HG03520 (cell line): ENCODE results near the gene WNT7B.

Experiments
- ATAC-seq: cut with Tn5 transposase; IDR thresholded peaks from one replicate; pipeline ENCODE4 v1.9.1; 2021; ENCODE audit warnings: mild to moderate bottlenecking, moderate library complexity; ENCODE audit not compliant: unreplicated experiment

The WNT7B gene

DNA sequence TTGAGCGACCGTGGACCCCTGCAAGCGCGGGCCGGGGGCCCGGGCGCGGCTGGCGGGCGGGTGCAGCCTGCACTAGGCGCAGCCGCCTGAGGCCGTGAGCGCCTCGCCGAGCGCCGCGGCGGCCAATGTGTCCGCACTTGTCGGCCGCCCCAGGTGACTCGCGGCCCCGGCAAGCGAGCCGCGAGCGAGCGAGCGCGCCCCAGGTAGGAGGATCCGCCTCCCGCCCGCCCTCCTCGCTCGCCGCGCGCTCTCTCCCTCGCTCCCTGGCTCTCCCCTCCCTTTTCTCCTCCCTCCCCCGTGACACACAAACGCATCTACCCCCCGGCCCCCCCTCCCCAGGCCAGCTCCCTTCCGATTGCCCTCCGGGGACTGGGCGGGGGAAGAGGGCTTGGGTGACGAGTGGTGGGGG is at the start of gene WNT7B:
WNT7B (minus strand) TSS at position 160 of the 409 bp plus-strand sequence. CDS start 408 bp downstream, outside the sequence.
- no peak for ATAC-seq

- ATAC-seq, result no peak
These were observed 49.3 kb upstream of the WNT7B start for GRCh38 chr22:46025973-46026898.

- ATAC-seq, result no peak
These were observed 48.4 kb upstream of the WNT7B start for GRCh38 chr22:46025225-46025972.

GRCh38 chr22:46024136-46024840 is 47.3 kb upstream of the WNT7B start:
- ATAC-seq, result no peak

GRCh38 chr22:46023558-46023981 is 46.6 kb upstream of the WNT7B start:
- ATAC-seq, result no peak

DNA sequence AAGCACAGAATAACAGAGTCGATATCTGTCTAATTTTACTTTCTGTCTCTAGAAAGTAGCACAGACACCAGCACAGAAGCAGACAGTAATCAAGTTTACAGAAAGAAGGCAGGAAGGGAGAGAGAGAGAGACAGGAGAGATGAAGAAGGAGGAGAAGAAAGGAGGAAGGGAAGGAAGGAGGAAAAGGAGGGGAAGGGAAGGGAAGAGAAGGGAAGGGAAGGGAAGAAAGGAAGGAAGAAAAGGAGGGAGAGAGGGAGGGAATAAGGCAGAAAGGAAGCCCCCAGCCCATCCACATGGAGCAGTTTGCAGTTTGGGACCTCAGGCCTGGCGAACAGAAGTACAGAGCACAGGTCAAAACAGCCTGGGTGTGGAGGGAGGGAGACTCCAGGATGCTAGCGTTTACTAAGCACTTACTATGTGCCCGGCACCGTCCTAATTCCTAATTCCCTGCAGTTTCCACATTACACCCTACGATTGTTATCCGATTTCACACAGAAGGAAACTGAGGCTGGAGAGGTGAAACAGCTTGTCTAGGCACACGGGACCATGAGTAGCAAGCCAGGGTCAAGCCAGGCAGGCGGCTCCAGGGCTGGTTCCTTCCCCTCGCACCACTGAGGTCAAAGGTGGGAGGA is 46.0 kb upstream of the WNT7B start:
- no peak for ATAC-seq

- ATAC-seq, result no peak
These were observed 44.6 kb upstream of the WNT7B start for GRCh38 chr22:46021577-46021976.

DNA sequence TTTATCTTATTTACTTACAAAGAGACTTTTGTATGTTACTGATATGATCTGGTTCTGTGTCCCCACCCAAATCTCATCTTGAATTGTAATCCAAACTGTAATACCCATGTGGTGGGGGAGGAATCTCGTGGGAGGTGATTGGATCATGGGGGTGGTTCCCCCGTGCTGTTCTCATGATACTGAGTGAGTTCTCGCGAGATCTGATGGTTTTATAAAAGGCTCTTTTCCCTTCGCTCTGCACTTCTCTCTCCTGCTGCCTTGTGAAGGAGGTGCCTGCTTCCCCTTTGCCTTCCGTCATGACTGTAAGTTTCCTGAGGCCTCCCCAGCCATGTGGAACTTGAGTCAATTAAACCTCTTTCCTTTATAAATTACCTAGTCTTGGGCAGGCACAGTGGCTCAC is 42.4 kb upstream of the WNT7B start:
- no peak for ATAC-seq

- ATAC-seq, result no peak
These were observed 41.9 kb upstream of the WNT7B start for GRCh38 chr22:46018859-46019258.

GRCh38 chr22:46017166-46017565 is 40.2 kb upstream of the WNT7B start:
- no peak for ATAC-seq

DNA sequence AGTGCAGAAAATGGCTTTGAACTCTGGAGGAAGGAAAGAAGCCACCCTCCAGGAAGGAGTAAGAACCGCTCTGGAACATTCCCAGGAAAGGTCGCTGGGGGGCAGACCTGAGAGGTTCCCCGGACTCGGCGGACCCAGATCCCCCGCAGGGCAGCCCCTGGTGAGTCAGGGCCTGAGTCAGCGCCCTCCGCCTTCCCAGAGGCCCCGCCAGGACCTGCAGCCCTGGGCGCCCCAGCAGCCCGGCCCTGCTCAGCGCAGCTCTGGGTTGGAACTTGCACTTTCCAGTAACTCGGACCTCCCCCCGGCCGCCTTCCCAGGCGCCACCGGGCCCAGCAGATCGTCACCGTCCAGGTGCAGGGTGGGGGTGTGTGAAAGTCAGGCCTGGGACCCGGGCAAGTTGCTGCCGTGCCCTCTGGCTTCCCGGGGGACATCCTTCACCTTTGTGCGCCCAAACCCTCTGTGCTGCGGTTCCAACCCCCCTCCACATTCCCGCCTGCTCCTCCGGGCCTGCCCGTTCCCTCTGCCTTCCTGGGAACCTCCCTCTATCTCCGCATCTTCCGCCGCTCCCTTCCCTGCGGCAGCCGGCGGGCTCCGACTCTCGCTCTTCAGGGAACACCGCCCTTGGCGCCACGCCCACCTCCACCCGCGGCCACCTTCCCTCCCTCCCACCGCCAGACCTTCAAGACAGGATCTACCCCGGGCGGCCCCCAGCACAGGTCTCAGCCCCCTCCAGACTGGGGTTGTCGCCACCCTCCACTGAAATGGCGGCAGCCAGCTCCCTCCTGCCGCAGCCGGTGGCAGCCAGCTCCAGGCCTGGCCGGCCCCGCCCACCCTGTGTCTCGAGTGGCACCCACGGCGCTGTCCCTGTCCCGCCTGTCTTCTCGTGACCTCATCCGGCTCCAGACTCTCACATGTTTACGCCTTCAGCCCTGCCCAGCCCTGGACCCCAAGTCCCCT is 36.8 kb upstream of the WNT7B start:
- peak; percentile 70 for ATAC-seq

GRCh38 chr22:46012881-46013281 is 35.9 kb upstream of the WNT7B start:
- no peak for ATAC-seq

DNA sequence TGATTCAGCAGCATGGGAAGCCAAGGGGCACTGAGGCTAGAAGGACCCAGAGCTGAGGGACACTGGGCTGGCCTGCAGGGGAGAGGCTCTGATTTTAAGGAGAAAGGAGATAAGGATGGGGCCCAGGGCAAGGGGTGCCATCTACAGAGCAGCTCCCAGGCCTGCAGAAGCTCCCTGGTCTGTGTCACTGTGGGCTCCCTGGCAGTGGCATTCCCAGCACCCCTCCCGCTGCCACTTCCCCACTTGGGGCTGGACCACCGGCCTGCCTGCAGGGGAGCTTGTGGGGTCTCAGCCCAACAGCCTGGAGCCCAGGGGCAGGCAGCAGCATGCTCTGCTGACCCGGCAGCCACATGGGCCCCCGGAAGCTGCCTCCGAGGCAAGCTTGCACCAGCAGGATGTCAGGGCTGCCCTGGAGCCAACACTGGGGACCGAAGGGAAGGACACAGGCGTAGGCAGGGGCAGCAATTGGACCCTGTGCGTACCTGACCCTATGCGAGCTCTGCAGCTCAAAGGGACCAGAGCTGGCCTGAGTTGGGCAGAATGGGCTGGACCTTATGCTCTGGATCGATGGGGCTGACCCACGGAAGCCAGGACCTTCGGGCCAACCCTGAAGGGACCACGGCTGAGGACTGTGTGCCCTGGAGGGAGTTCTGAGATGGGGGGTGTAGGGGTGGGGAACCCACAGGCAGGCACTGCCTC is 35.4 kb upstream of the WNT7B start:
- ATAC-seq, result no peak

GRCh38 chr22:46011627-46012181 is 34.7 kb upstream of the WNT7B start:
- no peak for ATAC-seq

- ATAC-seq, result no peak
These were observed 34.1 kb upstream of the WNT7B start for GRCh38 chr22:46010951-46011626.

- ATAC-seq, result no peak
These were observed 33.4 kb upstream of the WNT7B start for GRCh38 chr22:46010207-46010867.

GRCh38 chr22:46009730-46010129 is 32.8 kb upstream of the WNT7B start:
- ATAC-seq, result no peak
